DOHH2 (cell line): ENCODE results near the gene NCOA5.
A peak's percentile ranks its signal among the peaks of the same experiment; 100 is the strongest.

Experiments
- H3F3A ChIP-seq: fragments of 200-600 bp; sonication (generic), shearing (Covaris generic); 2 replicates; pipeline ENCODE4 v1.6.0; 2016; ENCODE audit warnings: antibody characterized with exemption, mild to moderate bottlenecking; ENCODE audit not compliant: control insufficient read depth, insufficient read depth
- H3K27ac ChIP-seq: fragments of 200-600 bp; sonication (generic); 2 replicates; pipeline ENCODE4 v1.5.1; 2014; ENCODE audit warnings: low read depth, mild to moderate bottlenecking, low read length, moderate library complexity
- H3K27me3 ChIP-seq: fragments of 200-600 bp; sonication (generic); 2 replicates; pipeline ENCODE4 v1.6.1; 2014; ENCODE audit warnings: mild to moderate bottlenecking, low read length, mixed read lengths; ENCODE audit not compliant: control insufficient read depth
- H3K36me3 ChIP-seq: fragments of 200-600 bp; sonication (generic); 2 replicates; pipeline ENCODE4 v1.6.1; 2014; ENCODE audit warnings: mild to moderate bottlenecking, low read length, moderate library complexity, mixed read lengths; ENCODE audit not compliant: control insufficient read depth
- H3K4me1 ChIP-seq: fragments of 200-600 bp; sonication (generic); 2 replicates; pipeline ENCODE4 v1.6.1; 2014; ENCODE audit warnings: mild to moderate bottlenecking, low read length, mixed read lengths; ENCODE audit not compliant: control insufficient read depth
- H3K4me2 ChIP-seq: fragments of 200-600 bp; sonication (generic); 2 replicates; pipeline ENCODE4 v1.6.0; 2014; ENCODE audit warnings: mild to moderate bottlenecking, low read length, moderate library complexity
- H3K4me3 ChIP-seq: fragments of 200-600 bp; sonication (generic); 2 replicates; pipeline ENCODE4 v1.5.1; 2014; ENCODE audit warnings: mild to moderate bottlenecking, low read length, mixed read lengths
- H3K79me2 ChIP-seq: fragments of 200-600 bp; sonication (generic); 2 replicates; pipeline ENCODE4 v1.6.1; 2014; ENCODE audit warnings: mild to moderate bottlenecking, low read length, mixed read lengths; ENCODE audit not compliant: control insufficient read depth
- H3K9me2 ChIP-seq: fragments of 200-600 bp; sonication (generic); replicated peaks from 2 replicates; pipeline ENCODE4 v1.6.1; 2014; ENCODE audit warnings: mild to moderate bottlenecking, low read length, mixed read lengths; ENCODE audit not compliant: control insufficient read depth
- H3K9me3 ChIP-seq: fragments of 200-600 bp; sonication (generic); 2 replicates; pipeline ENCODE4 v1.6.1; 2014; ENCODE audit warnings: antibody characterized with exemption, low read length, mixed read lengths; ENCODE audit not compliant: control insufficient read depth, insufficient read depth
- H4K20me1 ChIP-seq: fragments of 200-600 bp; sonication (generic); 2 replicates; pipeline ENCODE4 v1.6.0; 2014; ENCODE audit warnings: low read depth, mild to moderate bottlenecking, antibody characterized with exemption, low read length, moderate library complexity; ENCODE audit not compliant: control insufficient read depth, insufficient read depth
- CTCF ChIP-seq: fragments of 200-600 bp; sonication (generic); IDR thresholded peaks from one replicate; pipeline ENCODE4 v1.5.1; 2014; ENCODE audit warnings: antibody characterized with exemption, mild to moderate bottlenecking, low read depth, low read length; ENCODE audit not compliant: poor library complexity, severe bottlenecking
- EZH2phosphoT487 ChIP-seq: fragments of 200-600 bp; sonication (generic); IDR thresholded peaks from 2 replicates; pipeline ENCODE4 v1.6.1; 2017; ENCODE audit warnings: borderline replicate concordance, mild to moderate bottlenecking, antibody characterized with exemption, low read length, moderate library complexity, mixed read lengths

NCOA5 gene

GRCh38 chr20:46119547-46119946 lies 29.8 kb upstream of the NCOA5 start:
- Histone ChIP-seq H3K27me3 (peaks cover 8% of the 10 kb centered on the region), H3K9me2 (no peaks in the 10 kb centered on the region), H3K79me2 (peaks cover 25% of the 10 kb centered on the region), H3K36me3 (peaks cover 33% of the 10 kb centered on the region), H3F3A (no peaks in the 10 kb centered on the region), H3K9me3 (no peaks in the 10 kb centered on the region), H3K4me2 (peak overlapping the region; percentile 96), H3K4me3 (peak overlapping the region; percentile 82), H3K27ac (peak overlapping the region; percentile 78), H3K4me1 (peaks cover 37% of the 10 kb centered on the region), H4K20me1 (peaks cover 4% of the 10 kb centered on the region; the same call in 1 of the 2 replicates)
- TF ChIP-seq CTCF (no peak), EZH2phosphoT487 (no peak)

GRCh38 chr20:46119028-46119546 lies 29.3 kb upstream of the NCOA5 start:
- Histone ChIP-seq H3K9me3 (no peaks in the 10 kb centered on the region), H3K27me3 (peaks cover 10% of the 10 kb centered on the region), H3K9me2 (no peaks in the 10 kb centered on the region), H3K27ac (peak overlapping the region; percentile 78), H3K4me1 (peaks cover 37% of the 10 kb centered on the region), H3K4me2 (peak overlapping the region; percentile 96), H3K4me3 (peak overlapping the region; percentile 82), H4K20me1 (peaks cover 4% of the 10 kb centered on the region; the same call in 1 of the 2 replicates), H3K36me3 (peaks cover 29% of the 10 kb centered on the region), H3F3A (no peaks in the 10 kb centered on the region), H3K79me2 (peaks cover 25% of the 10 kb centered on the region)
- TF ChIP-seq CTCF (no peak), EZH2phosphoT487 (no peak)

- Histone ChIP-seq H3K4me2 (peak overlapping the region; percentile 96), H3K79me2 (peaks cover 25% of the 10 kb centered on the region), H3K36me3 (peaks cover 24% of the 10 kb centered on the region), H3K4me1 (peaks cover 37% of the 10 kb centered on the region), H3K9me3 (no peaks in the 10 kb centered on the region), H4K20me1 (peaks cover 4% of the 10 kb centered on the region; the same call in 1 of the 2 replicates), H3K4me3 (peak overlapping the region; percentile 82), H3K27ac (peak overlapping the region; percentile 78), H3K27me3 (peaks cover 14% of the 10 kb centered on the region), H3K9me2 (no peaks in the 10 kb centered on the region), H3F3A (no peaks in the 10 kb centered on the region)
- TF ChIP-seq CTCF (no peak), EZH2phosphoT487 (no peak)
Measured at GRCh38 chr20:46118481-46119020, 28.8 kb upstream of the NCOA5 start.
